HAP-1 (cell line): ENCODE results near the gene VCAN.

ENCODE experiments used
- DNase-seq, 2 experiments: peaks; one replicate each; pipeline ENCODE4 v3.0.0-alpha.2; 2016 to 2020; ENCODE audit warnings: low spot score in 2 of 2
- H3K27me3 ChIP-seq: fragments of 250-450 bp; sonication (Bioruptor Pico); 2 replicates; pipeline ENCODE4 v1.5.1; 2020; ENCODE audit warnings: low read depth, mild to moderate bottlenecking, moderate library complexity
- H3K36me3 ChIP-seq: fragments of 250-450 bp; sonication (Bioruptor Pico); replicated peaks from 2 replicates; pipeline ENCODE4 v1.5.1; 2020; ENCODE audit warnings: mild to moderate bottlenecking
- H3K4me1 ChIP-seq: fragments of 250-450 bp; sonication (Bioruptor Pico); 2 replicates; pipeline ENCODE4 v1.5.1; 2020; ENCODE audit warnings: mild to moderate bottlenecking
- H3K4me3 ChIP-seq: fragments of 250-450 bp; sonication (Bioruptor Pico); 2 replicates; pipeline ENCODE4 v1.5.1; 2020; ENCODE audit warnings: mild to moderate bottlenecking, moderate library complexity
- H3K9me3 ChIP-seq: fragments of 250-450 bp; sonication (Bioruptor Pico); 2 replicates; pipeline ENCODE4 v1.5.1; 2020; ENCODE audit warnings: mild to moderate bottlenecking, moderate library complexity
- in situ Hi-C: fragments of 300-500 bp; cut with MboI; formaldehyde crosslinking; loops from 3 replicates; pipeline ENCODE4 v1.14.3; 2020; ENCODE audit warnings: low sequenced_read_pairs, inconsistent platforms, mixed read lengths

The VCAN gene

DNA sequence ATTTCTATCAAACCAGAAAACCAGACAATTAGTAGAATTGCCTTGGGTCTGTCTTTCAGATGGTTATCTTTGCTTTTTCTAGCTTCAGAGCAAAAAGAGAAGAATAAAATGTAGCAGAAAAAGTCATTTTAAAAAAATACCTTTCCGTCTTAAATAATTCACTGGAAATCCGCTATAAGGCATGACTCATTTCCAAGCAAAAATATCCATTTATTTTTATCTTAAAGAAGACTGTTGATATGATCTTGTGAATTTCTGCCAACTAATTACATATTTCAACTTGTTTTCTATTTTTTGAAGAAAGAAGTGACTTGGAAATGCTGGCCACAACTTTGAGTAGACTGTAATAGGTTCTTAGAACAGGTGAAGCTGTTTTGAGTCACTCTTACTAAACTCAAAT, 83.7 kb downstream of the VCAN start:
- Histone ChIP-seq H3K4me1 (no peaks in the 10 kb centered on the region), H3K4me3 (no peak overlapping the region), H3K9me3 (no peaks in the 10 kb centered on the region), H3K27me3 (no peaks in the 10 kb centered on the region), H3K36me3 (no peaks in the 10 kb centered on the region)
- in situ Hi-C loops, result loop anchor here (25.0 kb wide), 2 partner anchors 918 to 1243 kb away; no protein-coding TSS in a partner anchor
- no peak for DNase-seq

DNA sequence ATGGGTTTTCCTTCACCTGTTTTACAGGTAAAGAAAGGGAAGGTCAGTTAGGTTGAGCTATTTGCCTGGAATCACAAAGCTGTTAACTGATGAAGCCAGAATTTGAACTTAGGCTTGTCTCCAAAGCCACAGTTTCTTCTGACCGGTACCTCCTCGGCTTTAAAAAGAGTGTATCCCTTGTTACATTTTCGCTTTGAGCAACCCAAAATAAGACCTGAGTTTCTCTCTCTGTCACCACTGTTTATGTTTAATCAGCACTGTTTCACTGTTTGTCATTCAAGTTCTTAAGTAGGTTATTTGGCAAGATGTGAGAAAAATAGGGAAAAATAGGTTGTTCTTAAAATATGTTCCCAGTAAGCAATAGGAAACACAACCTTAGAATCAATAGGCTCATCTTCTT, 84.6 kb downstream of the VCAN start:
- Histone ChIP-seq H3K27me3 (no peaks in the 10 kb centered on the region), H3K36me3 (no peaks in the 10 kb centered on the region), H3K4me3 (no peak overlapping the region), H3K9me3 (no peaks in the 10 kb centered on the region), H3K4me1 (no peaks in the 10 kb centered on the region)
- no peak for DNase-seq
- in situ Hi-C loops, result loop anchor here (25.0 kb wide), 2 partner anchors 919 to 1244 kb away; no protein-coding TSS in a partner anchor

DNA sequence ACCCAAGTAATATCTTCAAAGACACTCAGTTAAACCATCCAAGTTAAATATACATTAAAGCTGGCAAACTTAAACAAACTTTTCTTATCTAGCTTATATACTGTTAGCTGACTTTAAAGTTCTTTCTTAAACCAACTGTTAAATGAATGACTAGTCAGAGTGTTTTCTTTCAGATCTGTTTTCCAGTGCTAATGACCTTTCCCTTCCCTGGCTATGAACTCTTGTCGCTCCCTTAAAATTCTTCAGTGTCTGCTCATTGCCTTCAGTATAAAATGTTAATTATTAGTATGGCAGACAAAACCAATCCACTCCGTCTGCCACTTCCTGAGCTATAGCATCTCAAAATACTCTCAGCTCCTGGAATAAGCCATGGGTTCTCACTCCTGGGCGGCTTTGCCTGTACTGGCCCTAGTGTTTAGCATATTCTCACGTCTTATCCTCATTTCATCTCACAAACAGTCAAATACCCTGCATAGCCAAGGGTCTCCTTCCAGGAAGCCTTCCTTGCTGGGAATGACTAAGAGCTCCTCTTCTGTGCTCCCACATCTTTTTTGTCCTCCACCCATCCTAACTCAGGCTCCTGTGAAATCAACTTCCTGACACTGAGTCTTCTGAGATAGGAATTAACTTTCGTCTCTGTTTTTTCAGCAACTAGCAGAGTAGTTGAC, 87.7 kb downstream of the VCAN start:
- in situ Hi-C loops, result loop anchor here (25.0 kb wide), 2 partner anchors 922 to 1247 kb away; no protein-coding TSS in a partner anchor
- DNase-seq, result no peak
- Histone ChIP-seq H3K4me1 (no peaks in the 10 kb centered on the region), H3K27me3 (0 out of 2 replicates have a peak, but pooled peaks cover 2% of the 10 kb centered on the region), H3K9me3 (no peaks in the 10 kb centered on the region), H3K4me3 (no peak overlapping the region), H3K36me3 (no peaks in the 10 kb centered on the region)

DNA sequence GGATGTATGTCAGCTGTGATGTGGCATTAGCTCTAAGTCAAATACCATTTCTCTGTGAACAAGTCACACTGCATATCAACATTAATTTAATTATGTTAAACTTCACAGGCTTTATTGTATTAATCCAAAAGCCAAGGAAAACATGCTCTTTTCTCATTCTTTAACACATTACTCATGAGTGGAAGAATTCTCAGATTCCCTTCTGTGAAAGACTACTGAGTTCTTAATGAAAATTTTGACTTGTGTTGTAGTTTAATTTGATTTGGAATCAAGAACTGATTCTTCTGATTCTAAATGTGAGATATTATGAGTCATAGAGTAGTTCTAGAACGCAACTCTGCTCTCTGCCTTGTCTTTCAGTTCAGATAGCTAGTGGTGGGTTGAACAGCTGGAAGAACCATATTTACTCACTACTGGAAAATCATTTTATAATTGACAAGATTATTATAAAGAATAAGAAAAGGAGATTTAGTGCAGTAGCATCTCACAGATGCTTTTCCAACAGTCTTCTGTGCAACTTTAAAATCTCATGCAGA, 90.6 kb downstream of the VCAN start:
- Histone ChIP-seq H3K9me3 (no peaks in the 10 kb centered on the region), H3K4me3 (no peak overlapping the region), H3K4me1 (no peaks in the 10 kb centered on the region), H3K36me3 (no peaks in the 10 kb centered on the region), H3K27me3 (0 out of 2 replicates have a peak, but pooled peaks cover 2% of the 10 kb centered on the region)
- in situ Hi-C loops, result loop anchor here (25.0 kb wide), 2 partner anchors 925 to 1250 kb away; no protein-coding TSS in a partner anchor
- DNase-seq, result no peak

DNA sequence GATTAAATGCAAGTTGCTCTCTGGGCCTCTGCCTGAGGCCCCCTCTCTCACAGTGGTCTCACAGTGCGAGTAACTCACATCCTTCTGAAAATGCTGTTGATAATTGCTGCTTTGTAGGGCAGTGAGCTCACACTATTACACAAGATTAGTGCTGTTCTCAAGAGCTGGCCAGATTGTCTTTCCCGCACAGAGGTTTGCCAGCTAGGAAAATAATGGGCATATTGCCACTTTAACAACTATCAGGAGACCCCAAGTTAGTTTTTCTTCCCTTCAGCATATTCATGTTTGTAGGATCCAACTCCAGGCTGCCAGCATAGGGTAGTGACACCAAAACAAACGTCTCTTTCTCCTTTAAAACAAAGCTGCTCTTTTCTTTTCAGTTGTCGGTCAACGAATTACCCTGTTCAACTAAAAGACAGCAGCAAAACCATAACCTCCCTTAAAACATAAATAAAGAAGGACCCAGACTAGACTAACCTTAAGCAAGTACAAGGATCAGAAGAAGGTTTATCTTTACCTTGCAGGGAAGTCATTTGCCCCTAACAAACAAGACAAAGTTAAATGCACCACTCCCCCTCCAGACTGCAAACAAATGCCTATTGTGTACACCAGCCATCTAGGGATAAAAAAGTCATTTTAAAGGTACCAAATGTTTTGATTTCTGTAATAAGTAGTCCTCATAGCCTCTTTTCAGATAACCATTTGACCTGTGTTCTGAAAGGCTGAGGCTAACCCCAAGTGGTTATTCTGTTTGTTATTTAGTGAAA, 91.4 kb downstream of the VCAN start:
- in situ Hi-C loops, result loop anchor here (25.0 kb wide), 2 partner anchors 926 to 1251 kb away; no protein-coding TSS in a partner anchor
- H3K4me3 ChIP-seq, result no peak overlapping the region
- DNase-seq, result no peak
- H3K36me3 ChIP-seq, result no peaks in the 10 kb centered on the region
- 0 out of 2 replicates have a peak, but pooled peaks cover 2% of the 10 kb centered on the region for H3K27me3 ChIP-seq
- no peaks in the 10 kb centered on the region for H3K4me1 ChIP-seq
- no peaks in the 10 kb centered on the region for H3K9me3 ChIP-seq

DNA sequence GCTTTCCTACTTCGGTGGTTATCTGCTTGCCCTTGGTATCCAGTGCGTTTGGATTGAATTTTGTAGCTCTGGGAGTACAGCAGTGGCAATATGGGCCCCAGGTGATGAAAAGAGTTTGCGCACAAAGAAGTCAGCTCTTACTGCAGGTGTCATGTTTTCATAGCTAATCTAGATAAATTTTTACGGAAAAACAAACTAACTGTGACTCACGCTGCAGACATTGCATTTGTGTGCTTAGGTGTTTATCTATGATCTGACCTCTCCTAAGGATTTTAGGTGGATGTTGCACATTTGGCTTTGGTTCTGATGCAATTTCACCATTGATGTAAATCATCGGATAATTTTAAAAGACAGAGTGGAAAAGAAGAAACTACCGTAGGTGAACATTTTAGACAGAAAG, 92.1 kb downstream of the VCAN start:
- no peaks in the 10 kb centered on the region for H3K4me1 ChIP-seq
- DNase-seq, result no peak
- H3K27me3 ChIP-seq, result 0 out of 2 replicates have a peak, but pooled peaks cover 2% of the 10 kb centered on the region
- in situ Hi-C loops, result loop anchor here (25.0 kb wide), 2 partner anchors 926 to 1251 kb away; no protein-coding TSS in a partner anchor
- no peaks in the 10 kb centered on the region for H3K9me3 ChIP-seq
- H3K36me3 ChIP-seq, result no peaks in the 10 kb centered on the region
- no peak overlapping the region for H3K4me3 ChIP-seq

DNA sequence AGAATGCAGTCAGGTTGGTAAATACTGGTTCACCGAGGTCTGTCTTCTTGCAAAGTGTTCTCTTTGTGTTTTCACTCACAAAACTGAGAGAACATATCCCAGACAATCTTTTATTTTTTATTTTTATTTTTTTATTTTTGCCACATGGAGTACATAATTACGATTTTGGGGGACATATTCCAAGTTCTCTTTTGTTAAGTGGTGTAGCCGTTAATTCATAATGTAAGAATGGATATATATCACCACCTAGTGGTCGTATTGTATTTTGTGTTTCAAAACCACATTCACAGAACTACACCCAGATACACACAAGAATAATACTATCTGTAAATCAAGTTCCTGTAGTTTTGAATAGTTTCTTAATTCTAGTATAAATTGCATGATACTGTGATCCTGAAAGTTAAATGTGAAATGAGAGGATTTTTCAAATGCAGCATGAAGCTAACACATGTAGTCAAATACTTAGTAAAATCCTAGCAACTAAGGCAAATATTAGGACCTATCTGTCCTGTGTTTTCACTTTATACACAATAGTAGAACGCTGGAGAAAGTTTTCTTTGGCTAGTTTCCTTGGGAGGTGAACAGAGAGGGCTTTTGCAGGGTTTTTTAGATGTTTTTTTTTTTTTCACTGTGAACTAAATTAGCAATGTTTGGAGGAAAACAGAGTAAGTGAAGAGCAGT, 92.7 kb downstream of the VCAN start:
- H3K27me3 ChIP-seq, result 0 out of 2 replicates have a peak, but pooled peaks cover 2% of the 10 kb centered on the region
- H3K4me3 ChIP-seq, result no peak overlapping the region
- no peaks in the 10 kb centered on the region for H3K36me3 ChIP-seq
- in situ Hi-C loops, result loop anchor here (25.0 kb wide), 2 partner anchors 927 to 1252 kb away; no protein-coding TSS in a partner anchor
- DNase-seq, result no peak
- no peaks in the 10 kb centered on the region for H3K9me3 ChIP-seq
- no peaks in the 10 kb centered on the region for H3K4me1 ChIP-seq

DNA sequence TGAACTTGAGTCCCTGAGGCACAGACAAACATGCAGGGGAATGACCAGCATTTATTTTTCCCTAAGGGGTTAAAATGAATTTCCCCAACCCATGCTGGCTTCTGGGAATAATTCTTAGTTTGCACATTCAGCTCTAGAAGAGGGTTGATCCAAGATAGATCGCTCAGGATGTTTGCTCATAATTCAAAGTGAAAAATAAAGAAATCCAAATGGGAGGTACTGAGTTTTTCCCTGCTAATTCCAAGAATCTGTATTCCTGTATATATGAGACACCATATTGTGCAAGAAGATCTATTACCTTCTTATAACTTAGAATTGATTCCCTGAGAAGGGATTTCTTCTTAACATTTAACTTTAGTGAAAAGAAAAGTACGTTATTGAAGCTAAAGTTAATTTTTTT, 96.2 kb downstream of the VCAN start:
- Histone ChIP-seq H3K4me3 (no peak overlapping the region), H3K27me3 (0 out of 2 replicates have a peak, but pooled peaks cover 2% of the 10 kb centered on the region), H3K36me3 (no peaks in the 10 kb centered on the region), H3K4me1 (no peaks in the 10 kb centered on the region), H3K9me3 (no peaks in the 10 kb centered on the region)
- in situ Hi-C loops, result loop anchor here (25.0 kb wide), 2 partner anchors 930 to 1255 kb away; no protein-coding TSS in a partner anchor
- no peak for DNase-seq

DNA sequence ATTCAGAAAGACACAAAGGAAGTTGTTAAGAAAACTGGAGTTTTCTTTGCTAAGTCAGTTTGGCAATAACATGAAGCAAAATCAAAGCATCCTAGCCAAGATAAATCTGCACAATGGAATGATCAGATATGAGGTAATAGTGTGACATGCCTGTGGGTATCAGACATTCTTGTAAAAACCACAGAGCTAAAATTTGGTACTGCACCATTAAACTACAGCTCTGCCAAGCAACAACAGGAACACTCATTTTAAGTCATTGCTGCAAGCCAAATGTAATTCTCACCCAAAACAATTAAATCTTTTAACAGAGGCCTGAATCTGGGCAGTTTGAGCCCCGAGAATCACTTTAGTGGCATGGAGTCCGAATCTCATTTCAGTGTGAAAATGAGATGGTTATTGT, 96.6 kb downstream of the VCAN start:
- no peak for DNase-seq
- in situ Hi-C loops, result loop anchor here (25.0 kb wide), 2 partner anchors 931 to 1256 kb away; no protein-coding TSS in a partner anchor

DNA sequence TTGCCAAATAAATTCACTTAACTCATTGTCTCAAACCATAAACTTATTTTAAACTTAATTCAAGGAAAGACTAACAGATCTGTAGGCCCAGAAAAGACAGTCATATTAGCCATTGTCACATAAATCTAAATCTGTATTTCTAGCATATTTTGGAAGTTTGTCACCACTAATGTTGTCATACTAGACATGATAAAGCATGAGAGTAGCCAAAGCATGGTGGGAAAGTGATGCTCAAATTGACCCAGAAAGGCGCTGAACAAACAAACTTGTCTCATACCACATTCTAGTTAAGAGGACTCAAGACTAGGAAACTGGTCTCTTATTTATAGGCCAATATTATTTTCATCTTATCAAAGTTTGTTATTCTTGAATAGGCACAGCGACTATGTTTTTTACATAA, 99.4 kb downstream of the VCAN start:
- Histone ChIP-seq H3K27me3 (no peaks in the 10 kb centered on the region), H3K36me3 (no peaks in the 10 kb centered on the region), H3K9me3 (no peaks in the 10 kb centered on the region), H3K4me1 (no peaks in the 10 kb centered on the region), H3K4me3 (no peak overlapping the region)
- in situ Hi-C loops, result loop anchor here (25.0 kb wide), 2 partner anchors 934 to 1259 kb away; no protein-coding TSS in a partner anchor
- no peak for DNase-seq

More for the DNA sequence above, 96.6 kb downstream of the VCAN start:
- no peaks in the 10 kb centered on the region for H3K9me3 ChIP-seq
- H3K27me3 ChIP-seq, result 0 out of 2 replicates have a peak, but pooled peaks cover 2% of the 10 kb centered on the region
- H3K4me1 ChIP-seq, result no peaks in the 10 kb centered on the region
- no peak overlapping the region for H3K4me3 ChIP-seq
- no peaks in the 10 kb centered on the region for H3K36me3 ChIP-seq

DNA sequence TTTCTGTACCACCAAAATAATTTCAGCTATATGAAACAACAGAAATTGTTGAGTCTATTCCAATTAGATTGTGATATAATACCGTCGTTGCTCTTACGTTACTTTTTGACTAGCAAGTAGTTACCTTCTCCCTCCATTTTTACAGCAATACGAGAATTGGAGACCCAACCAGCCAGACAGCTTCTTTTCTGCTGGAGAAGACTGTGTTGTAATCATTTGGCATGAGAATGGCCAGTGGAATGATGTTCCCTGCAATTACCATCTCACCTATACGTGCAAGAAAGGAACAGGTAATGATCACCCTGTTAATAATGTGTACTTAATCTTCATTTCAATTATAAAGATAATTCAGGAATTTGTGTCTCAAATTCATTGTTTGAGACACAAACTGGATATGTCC, 100.7 kb downstream of the VCAN start:
- Histone ChIP-seq H3K36me3 (no peaks in the 10 kb centered on the region), H3K4me3 (no peak overlapping the region), H3K27me3 (no peaks in the 10 kb centered on the region), H3K4me1 (no peaks in the 10 kb centered on the region), H3K9me3 (no peaks in the 10 kb centered on the region)
- in situ Hi-C loops, result loop anchor here (25.0 kb wide), 2 partner anchors 935 to 1260 kb away; no protein-coding TSS in a partner anchor
- no peak for DNase-seq

DNA sequence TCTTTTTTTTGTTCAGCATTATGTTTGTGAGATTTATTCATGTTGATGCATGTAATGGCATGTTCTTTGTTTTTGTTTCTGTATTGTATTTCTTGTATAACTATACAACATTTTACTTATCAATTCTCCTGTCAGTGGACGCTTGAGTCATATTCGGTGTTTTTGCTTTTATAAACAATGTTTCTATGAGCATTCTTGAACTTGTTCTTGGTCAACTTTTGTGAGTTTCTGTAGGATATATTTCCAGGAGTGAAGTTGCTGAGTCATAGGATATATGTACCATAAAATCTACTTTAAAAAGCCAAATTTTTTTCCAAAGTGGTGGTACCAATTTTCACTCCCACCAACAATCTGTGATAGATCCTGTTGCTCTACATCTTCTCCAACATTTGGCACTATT, 104.8 kb downstream of the VCAN start:
- in situ Hi-C loops, result no loop called here
- no peaks in the 10 kb centered on the region for H3K27me3 ChIP-seq
- no peaks in the 10 kb centered on the region for H3K9me3 ChIP-seq
- no peak overlapping the region for H3K4me3 ChIP-seq
- no peaks in the 10 kb centered on the region for H3K36me3 ChIP-seq
- H3K4me1 ChIP-seq, result no peaks in the 10 kb centered on the region
- DNase-seq, result no peak

DNA sequence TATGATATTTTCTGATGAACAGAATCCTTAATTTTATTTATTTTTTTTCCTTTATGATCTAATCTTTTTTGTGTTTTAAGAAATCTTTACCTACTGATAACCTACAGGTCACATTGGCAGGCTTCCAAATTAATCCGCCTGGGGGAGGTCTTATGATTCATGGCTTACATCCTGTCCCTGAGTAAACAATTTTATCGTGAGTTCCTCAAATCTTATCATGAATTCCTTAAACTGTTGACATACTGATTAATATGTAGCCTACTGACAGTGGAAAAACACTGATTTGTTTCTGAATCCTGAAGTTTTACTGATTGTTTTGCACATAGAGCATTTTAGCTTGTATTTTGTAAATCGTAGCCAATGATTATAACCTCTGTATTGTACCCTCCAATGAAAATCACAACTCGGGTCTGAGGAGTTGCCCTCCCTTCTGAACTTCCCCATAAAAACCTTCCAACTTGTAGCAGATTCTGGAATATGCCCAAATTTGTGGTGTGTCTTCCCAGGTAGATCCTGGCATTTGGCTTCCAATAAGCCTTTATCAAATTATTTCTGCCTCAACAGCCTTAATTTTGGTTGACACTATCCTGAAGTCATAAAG, 105.6 kb downstream of the VCAN start:
- Histone ChIP-seq H3K27me3 (no peaks in the 10 kb centered on the region), H3K4me3 (no peak overlapping the region), H3K4me1 (no peaks in the 10 kb centered on the region), H3K36me3 (no peaks in the 10 kb centered on the region), H3K9me3 (no peaks in the 10 kb centered on the region)
- in situ Hi-C loops, result no loop called here
- no peak for DNase-seq
